Mesodermal cell (in vitro differentiated cells): Measurements from ENCODE around the gene CLNS1A.
A peak's percentile ranks its signal among the peaks of the same experiment; 100 is the strongest.
"Not testable (repeated sequence)": the region's sequence is repeated elsewhere in the genome, so short reads cannot be mapped to it uniquely, and the experiment has no call there.

Experiments used
- H3K27ac ChIP-seq: 2 replicates; pipeline ENCODE4 v1.7.0; 2013; ENCODE audit warnings: mild to moderate bottlenecking, low read depth, low read length, moderate library complexity; ENCODE audit not compliant: severe bottlenecking
- H3K36me3 ChIP-seq: 2 replicates; pipeline ENCODE4 v1.7.1; 2013; ENCODE audit warnings: mild to moderate bottlenecking, low read length, moderate library complexity; ENCODE audit not compliant: control insufficient read depth, insufficient read depth
- H3K4me1 ChIP-seq: one replicate; pipeline ENCODE4 v1.7.1; 2013; ENCODE audit warnings: mild to moderate bottlenecking, low read length; ENCODE audit not compliant: insufficient read depth, control insufficient read depth, poor library complexity, severe bottlenecking
- H3K4me3 ChIP-seq: 2 replicates; pipeline ENCODE4 v1.7.0; 2013; ENCODE audit warnings: low read length, control low read depth, mild to moderate bottlenecking; ENCODE audit not compliant: insufficient read depth, poor library complexity, severe bottlenecking; ENCODE audit errors: extremely low read depth
- H3K9me3 ChIP-seq: 2 replicates; pipeline ENCODE4 v1.7.1; 2013; ENCODE audit warnings: mild to moderate bottlenecking, low read length, moderate library complexity; ENCODE audit not compliant: control insufficient read depth
- WGBS, 2 experiments: methylation state at CpG; one replicate each; pipeline ENCODE4 v1.1.5; 2013; ENCODE audit warnings: missing lambda C conversion rate in 2 of 2; ENCODE audit not compliant: insufficient coverage in 2 of 2; 5-methylcytosine and 5-hydroxymethylcytosine counted together

The CLNS1A gene

GRCh38 chr11:77589181-77589520 is 48.4 kb downstream of the CLNS1A start:
- H3K4me1 ChIP-seq, result peaks cover 8% of the 10 kb centered on the region
- H3K27ac ChIP-seq, result peak overlapping the region; percentile 41
- WGBS, 2 experiments, result 0 to 3% methylated on average over 15 of the region's 19 CpGs
- peak overlapping the region; percentile 51 for H3K4me3 ChIP-seq
- peaks cover 4% of the 10 kb centered on the region for H3K9me3 ChIP-seq
- H3K36me3 ChIP-seq, result no peaks in the 10 kb centered on the region

GRCh38 chr11:77580712-77581337 is 56.8 kb downstream of the CLNS1A start:
- Histone ChIP-seq H3K36me3 (no peaks in the 10 kb centered on the region), H3K4me1 (no peaks in the 10 kb centered on the region), H3K9me3 (peaks cover 31% of the 10 kb centered on the region), H3K4me3 (no peak overlapping the region), H3K27ac (no peak overlapping the region)
- WGBS, 2 experiments, result 71 to 86% methylated on average over 1 of the region's 5 CpGs

- not testable (repeated sequence) for H3K4me3 ChIP-seq, H3K9me3 ChIP-seq
- WGBS, 2 experiments, result no CpG with 5 or more reads among the region's 1 CpG
These were observed 62.2 kb downstream of the CLNS1A start for GRCh38 chr11:77575428-77575827.

GRCh38 chr11:77570896-77571295 is 66.7 kb downstream of the CLNS1A start:
- H3K4me3 ChIP-seq, H3K27ac ChIP-seq: not testable (repeated sequence)
- 20% methylated on average over 1 of the region's 1 CpG; no CpG with 5 or more reads in 1 of the 2 experiments for WGBS, 2 experiments

More at GRCh38 chr11:77575428-77575827, 62.2 kb downstream of the CLNS1A start:
- H3K27ac ChIP-seq, H3K36me3 ChIP-seq, H3K4me1 ChIP-seq: not testable (repeated sequence)

GRCh38 chr11:77569676-77570070 is 67.9 kb downstream of the CLNS1A start:
- Histone ChIP-seq H3K36me3 (no peaks in the 10 kb centered on the region), H3K4me1 (no peaks in the 10 kb centered on the region), H3K27ac (no peak overlapping the region), H3K4me3 (no peak overlapping the region), H3K9me3 (no peaks in the 10 kb centered on the region)
- 100% methylated on average over 1 of the region's 2 CpGs for whole genome bisulfite sequencing, 2 experiments

More at GRCh38 chr11:77570896-77571295, 66.7 kb downstream of the CLNS1A start:
- H3K36me3 ChIP-seq, H3K4me1 ChIP-seq, H3K9me3 ChIP-seq: not testable (repeated sequence)

GRCh38 chr11:77568916-77569675 is 68.5 kb downstream of the CLNS1A start:
- WGBS, 2 experiments, result 81 to 82% methylated on average over 2 of the region's 3 CpGs
- no peak overlapping the region for H3K4me3 ChIP-seq
- H3K36me3 ChIP-seq, result no peaks in the 10 kb centered on the region
- H3K27ac ChIP-seq, result no peak overlapping the region
- no peaks in the 10 kb centered on the region for H3K4me1 ChIP-seq
- H3K9me3 ChIP-seq, result no peaks in the 10 kb centered on the region

- WGBS, 2 experiments, result 81 to 94% methylated on average over 4 of the region's 4 CpGs
- H3K27ac ChIP-seq, result no peak overlapping the region
- no peak overlapping the region for H3K4me3 ChIP-seq
- H3K9me3 ChIP-seq, result no peaks in the 10 kb centered on the region
- no peaks in the 10 kb centered on the region for H3K36me3 ChIP-seq
- H3K4me1 ChIP-seq, result no peaks in the 10 kb centered on the region
These were observed 69.3 kb downstream of the CLNS1A start for GRCh38 chr11:77568306-77568705.
